ENCODE data around the gene BLOC1S2. TPM values are rescaled to one million over a fixed set of nuclear protein-coding genes. Genes with fewer than 3 reads are reported as not detected.

Gene BLOC1S2
- total RNA-seq, 1 experiment from 2014 or later = 54.1 TPM

DNA sequence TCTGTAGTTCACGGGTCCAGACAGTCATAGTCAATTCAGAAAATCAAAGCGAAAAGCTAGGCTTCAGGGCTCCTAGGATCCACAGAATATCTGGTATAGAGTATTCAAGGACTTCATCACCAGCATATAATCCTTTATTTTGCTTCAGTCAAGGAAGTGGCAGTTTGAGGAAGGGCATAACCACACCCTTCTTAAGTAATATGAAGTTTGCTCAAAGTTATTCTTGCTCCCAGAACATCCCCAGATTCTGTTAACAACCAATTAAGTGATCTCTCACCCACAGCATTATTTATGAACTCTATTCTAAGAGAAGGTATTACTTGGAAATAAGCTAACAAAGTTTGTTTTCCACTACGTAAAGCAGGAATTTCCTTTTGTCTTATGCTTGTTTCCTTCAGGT, 32.3 kb downstream of the BLOC1S2 start (continued):
- TF ChIP-seq, protein P1, sequence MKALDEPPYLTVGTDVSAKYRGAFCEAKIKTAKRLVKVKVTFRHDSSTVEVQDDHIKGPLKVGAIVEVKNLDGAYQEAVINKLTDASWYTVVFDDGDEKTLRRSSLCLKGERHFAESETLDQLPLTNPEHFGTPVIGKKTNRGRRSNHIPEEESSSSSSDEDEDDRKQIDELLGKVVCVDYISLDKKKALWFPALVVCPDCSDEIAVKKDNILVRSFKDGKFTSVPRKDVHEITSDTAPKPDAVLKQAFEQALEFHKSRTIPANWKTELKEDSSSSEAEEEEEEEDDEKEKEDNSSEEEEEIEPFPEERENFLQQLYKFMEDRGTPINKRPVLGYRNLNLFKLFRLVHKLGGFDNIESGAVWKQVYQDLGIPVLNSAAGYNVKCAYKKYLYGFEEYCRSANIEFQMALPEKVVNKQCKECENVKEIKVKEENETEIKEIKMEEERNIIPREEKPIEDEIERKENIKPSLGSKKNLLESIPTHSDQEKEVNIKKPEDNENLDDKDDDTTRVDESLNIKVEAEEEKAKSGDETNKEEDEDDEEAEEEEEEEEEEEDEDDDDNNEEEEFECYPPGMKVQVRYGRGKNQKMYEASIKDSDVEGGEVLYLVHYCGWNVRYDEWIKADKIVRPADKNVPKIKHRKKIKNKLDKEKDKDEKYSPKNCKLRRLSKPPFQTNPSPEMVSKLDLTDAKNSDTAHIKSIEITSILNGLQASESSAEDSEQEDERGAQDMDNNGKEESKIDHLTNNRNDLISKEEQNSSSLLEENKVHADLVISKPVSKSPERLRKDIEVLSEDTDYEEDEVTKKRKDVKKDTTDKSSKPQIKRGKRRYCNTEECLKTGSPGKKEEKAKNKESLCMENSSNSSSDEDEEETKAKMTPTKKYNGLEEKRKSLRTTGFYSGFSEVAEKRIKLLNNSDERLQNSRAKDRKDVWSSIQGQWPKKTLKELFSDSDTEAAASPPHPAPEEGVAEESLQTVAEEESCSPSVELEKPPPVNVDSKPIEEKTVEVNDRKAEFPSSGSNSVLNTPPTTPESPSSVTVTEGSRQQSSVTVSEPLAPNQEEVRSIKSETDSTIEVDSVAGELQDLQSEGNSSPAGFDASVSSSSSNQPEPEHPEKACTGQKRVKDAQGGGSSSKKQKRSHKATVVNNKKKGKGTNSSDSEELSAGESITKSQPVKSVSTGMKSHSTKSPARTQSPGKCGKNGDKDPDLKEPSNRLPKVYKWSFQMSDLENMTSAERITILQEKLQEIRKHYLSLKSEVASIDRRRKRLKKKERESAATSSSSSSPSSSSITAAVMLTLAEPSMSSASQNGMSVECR (CRISPR knock-in tag; IDR thresholded peaks at IDR 0.05; ENCODE audit: borderline replicate concordance) = no peak
- TF ChIP-seq CBFB (CRISPR knock-in tag; IDR thresholded peaks at IDR 0.05; ENCODE audit: low read depth) (no peak), GABPB1 (CRISPR knock-in tag; IDR thresholded peaks at IDR 0.05) (no peak), SMAD4 (CRISPR knock-in tag; IDR thresholded peaks at IDR 0.05) (no peak), JAZF1 (CRISPR knock-in tag; IDR thresholded peaks at IDR 0.05) (no peak), ZNF138 (CRISPR knock-in tag; conservative IDR thresholded peaks at IDR 0.05) (no peak), ZNF396 (CRISPR knock-in tag; IDR thresholded peaks at IDR 0.05; ENCODE audit: borderline replicate concordance) (no peak), FOXJ3 (CRISPR knock-in tag; IDR thresholded peaks at IDR 0.05; ENCODE audit: borderline replicate concordance) (no peak)
- TF ChIP-seq, protein P2, sequence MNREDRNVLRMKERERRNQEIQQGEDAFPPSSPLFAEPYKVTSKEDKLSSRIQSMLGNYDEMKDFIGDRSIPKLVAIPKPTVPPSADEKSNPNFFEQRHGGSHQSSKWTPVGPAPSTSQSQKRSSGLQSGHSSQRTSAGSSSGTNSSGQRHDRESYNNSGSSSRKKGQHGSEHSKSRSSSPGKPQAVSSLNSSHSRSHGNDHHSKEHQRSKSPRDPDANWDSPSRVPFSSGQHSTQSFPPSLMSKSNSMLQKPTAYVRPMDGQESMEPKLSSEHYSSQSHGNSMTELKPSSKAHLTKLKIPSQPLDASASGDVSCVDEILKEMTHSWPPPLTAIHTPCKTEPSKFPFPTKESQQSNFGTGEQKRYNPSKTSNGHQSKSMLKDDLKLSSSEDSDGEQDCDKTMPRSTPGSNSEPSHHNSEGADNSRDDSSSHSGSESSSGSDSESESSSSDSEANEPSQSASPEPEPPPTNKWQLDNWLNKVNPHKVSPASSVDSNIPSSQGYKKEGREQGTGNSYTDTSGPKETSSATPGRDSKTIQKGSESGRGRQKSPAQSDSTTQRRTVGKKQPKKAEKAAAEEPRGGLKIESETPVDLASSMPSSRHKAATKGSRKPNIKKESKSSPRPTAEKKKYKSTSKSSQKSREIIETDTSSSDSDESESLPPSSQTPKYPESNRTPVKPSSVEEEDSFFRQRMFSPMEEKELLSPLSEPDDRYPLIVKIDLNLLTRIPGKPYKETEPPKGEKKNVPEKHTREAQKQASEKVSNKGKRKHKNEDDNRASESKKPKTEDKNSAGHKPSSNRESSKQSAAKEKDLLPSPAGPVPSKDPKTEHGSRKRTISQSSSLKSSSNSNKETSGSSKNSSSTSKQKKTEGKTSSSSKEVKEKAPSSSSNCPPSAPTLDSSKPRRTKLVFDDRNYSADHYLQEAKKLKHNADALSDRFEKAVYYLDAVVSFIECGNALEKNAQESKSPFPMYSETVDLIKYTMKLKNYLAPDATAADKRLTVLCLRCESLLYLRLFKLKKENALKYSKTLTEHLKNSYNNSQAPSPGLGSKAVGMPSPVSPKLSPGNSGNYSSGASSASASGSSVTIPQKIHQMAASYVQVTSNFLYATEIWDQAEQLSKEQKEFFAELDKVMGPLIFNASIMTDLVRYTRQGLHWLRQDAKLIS (CRISPR knock-in tag; IDR thresholded peaks at IDR 0.05; ENCODE audit: borderline replicate concordance) = no peak
- TF ChIP-seq, protein P3, sequence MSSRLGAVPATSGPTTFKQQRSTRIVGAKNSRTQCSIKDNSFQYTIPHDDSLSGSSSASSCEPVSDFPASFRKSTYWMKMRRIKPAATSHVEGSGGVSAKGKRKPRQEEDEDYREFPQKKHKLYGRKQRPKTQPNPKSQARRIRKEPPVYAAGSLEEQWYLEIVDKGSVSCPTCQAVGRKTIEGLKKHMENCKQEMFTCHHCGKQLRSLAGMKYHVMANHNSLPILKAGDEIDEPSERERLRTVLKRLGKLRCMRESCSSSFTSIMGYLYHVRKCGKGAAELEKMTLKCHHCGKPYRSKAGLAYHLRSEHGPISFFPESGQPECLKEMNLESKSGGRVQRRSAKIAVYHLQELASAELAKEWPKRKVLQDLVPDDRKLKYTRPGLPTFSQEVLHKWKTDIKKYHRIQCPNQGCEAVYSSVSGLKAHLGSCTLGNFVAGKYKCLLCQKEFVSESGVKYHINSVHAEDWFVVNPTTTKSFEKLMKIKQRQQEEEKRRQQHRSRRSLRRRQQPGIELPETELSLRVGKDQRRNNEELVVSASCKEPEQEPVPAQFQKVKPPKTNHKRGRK (CRISPR knock-in tag; IDR thresholded peaks at IDR 0.05; ENCODE audit: borderline replicate concordance) = no peak

DNA sequence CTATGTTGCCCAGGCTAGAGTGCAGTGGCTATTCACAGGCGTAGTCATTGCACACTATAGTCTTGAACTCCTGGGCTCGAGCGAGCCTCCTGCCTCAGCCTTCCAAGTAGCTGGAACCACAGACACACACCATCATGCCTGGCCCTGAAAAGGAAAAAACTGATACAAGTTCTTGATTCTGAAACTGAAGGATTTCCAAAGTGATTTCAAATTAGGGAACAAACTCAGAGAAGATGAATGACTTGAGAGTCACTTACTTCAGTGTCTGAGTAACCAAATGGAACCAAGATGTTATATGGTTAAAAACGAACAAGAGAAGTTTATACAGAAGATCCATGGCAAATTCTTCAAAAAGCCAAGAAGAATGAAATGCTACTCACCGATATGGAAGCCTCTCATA, 33.4 kb downstream of the BLOC1S2 start:
- peaks cover 62% of the 10 kb centered on the region for H3K36me3 Mint-ChIP-seq
- no peak overlapping the region for H3K27ac Mint-ChIP-seq
- POLR2A ChIA-PET = no interaction called here
- no peaks in the 10 kb centered on the region for H3K4me1 Mint-ChIP-seq
- H3K9me3 Mint-ChIP-seq = no peaks in the 10 kb centered on the region
- ATAC-seq = no peak
- H3K27me3 Mint-ChIP-seq (ENCODE audit: low read depth) = no peaks in the 10 kb centered on the region
- DNase-seq (ENCODE audit: low spot score) = no peak
- no peak overlapping the region for H3K4me3 Mint-ChIP-seq
- CTCF ChIA-PET = interaction anchor here (0.7 kb wide), 1 partner anchor 29 kb away, joined by 3 read pairs; no protein-coding TSS in a partner anchor
- TF ChIP-seq RELA (CRISPR knock-in tag; IDR thresholded peaks at IDR 0.05; ENCODE audit: borderline replicate concordance) (no peak), ZNF317 (CRISPR knock-in tag; IDR thresholded peaks at IDR 0.05; ENCODE audit: borderline replicate concordance, low read depth) (no peak), GTF2I (CRISPR knock-in tag; conservative IDR thresholded peaks at IDR 0.05) (no peak), ZNF219 (CRISPR knock-in tag; IDR thresholded peaks at IDR 0.05; ENCODE audit: borderline replicate concordance) (no peak), ZNF138 (CRISPR knock-in tag; conservative IDR thresholded peaks at IDR 0.05) (no peak), ZNF671 (CRISPR knock-in tag; IDR thresholded peaks at IDR 0.05) (no peak)
- TF ChIP-seq, protein P4, sequence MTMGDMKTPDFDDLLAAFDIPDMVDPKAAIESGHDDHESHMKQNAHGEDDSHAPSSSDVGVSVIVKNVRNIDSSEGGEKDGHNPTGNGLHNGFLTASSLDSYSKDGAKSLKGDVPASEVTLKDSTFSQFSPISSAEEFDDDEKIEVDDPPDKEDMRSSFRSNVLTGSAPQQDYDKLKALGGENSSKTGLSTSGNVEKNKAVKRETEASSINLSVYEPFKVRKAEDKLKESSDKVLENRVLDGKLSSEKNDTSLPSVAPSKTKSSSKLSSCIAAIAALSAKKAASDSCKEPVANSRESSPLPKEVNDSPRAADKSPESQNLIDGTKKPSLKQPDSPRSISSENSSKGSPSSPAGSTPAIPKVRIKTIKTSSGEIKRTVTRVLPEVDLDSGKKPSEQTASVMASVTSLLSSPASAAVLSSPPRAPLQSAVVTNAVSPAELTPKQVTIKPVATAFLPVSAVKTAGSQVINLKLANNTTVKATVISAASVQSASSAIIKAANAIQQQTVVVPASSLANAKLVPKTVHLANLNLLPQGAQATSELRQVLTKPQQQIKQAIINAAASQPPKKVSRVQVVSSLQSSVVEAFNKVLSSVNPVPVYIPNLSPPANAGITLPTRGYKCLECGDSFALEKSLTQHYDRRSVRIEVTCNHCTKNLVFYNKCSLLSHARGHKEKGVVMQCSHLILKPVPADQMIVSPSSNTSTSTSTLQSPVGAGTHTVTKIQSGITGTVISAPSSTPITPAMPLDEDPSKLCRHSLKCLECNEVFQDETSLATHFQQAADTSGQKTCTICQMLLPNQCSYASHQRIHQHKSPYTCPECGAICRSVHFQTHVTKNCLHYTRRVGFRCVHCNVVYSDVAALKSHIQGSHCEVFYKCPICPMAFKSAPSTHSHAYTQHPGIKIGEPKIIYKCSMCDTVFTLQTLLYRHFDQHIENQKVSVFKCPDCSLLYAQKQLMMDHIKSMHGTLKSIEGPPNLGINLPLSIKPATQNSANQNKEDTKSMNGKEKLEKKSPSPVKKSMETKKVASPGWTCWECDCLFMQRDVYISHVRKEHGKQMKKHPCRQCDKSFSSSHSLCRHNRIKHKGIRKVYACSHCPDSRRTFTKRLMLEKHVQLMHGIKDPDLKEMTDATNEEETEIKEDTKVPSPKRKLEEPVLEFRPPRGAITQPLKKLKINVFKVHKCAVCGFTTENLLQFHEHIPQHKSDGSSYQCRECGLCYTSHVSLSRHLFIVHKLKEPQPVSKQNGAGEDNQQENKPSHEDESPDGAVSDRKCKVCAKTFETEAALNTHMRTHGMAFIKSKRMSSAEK (CRISPR knock-in tag; IDR thresholded peaks at IDR 0.05; ENCODE audit: borderline replicate concordance) = no peak
- TF ChIP-seq, protein P5, sequence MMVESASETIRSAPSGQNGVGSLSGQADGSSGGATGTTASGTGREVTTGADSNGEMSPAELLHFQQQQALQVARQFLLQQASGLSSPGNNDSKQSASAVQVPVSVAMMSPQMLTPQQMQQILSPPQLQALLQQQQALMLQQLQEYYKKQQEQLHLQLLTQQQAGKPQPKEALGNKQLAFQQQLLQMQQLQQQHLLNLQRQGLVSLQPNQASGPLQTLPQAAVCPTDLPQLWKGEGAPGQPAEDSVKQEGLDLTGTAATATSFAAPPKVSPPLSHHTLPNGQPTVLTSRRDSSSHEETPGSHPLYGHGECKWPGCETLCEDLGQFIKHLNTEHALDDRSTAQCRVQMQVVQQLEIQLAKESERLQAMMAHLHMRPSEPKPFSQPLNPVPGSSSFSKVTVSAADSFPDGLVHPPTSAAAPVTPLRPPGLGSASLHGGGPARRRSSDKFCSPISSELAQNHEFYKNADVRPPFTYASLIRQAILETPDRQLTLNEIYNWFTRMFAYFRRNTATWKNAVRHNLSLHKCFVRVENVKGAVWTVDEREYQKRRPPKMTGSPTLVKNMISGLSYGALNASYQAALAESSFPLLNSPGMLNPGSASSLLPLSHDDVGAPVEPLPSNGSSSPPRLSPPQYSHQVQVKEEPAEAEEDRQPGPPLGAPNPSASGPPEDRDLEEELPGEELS (CRISPR knock-in tag; IDR thresholded peaks at IDR 0.05) = no peak
- TF ChIP-seq, protein P6, sequence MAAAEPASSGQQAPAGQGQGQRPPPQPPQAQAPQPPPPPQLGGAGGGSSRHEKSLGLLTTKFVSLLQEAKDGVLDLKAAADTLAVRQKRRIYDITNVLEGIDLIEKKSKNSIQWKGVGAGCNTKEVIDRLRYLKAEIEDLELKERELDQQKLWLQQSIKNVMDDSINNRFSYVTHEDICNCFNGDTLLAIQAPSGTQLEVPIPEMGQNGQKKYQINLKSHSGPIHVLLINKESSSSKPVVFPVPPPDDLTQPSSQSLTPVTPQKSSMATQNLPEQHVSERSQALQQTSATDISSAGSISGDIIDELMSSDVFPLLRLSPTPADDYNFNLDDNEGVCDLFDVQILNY (CRISPR knock-in tag; IDR thresholded peaks at IDR 0.05) = no peak
